BJ (cell line): ENCODE data around the gene PREPL. TPM values are rescaled to one million over a fixed set of nuclear protein-coding genes. Genes with fewer than 3 reads are reported as not detected.

Experiments used
- polyA plus RNA-seq: library from polyadenylated mRNA; depleted of rRNA; stranded (reverse); fragments of >200 nt; gene quantifications from 2 replicates; pipeline ENCODE4 v1.2.3, GENCODE V29; 2011; rRNA removed

PREPL gene
- polyA plus RNA-seq, 1 experiment, result 18.4 TPM

Other genes with a start within 250 kb of the PREPL start
- gene PPM1B, start 192.6 kb downstream of the PREPL start, polyA plus RNA-seq, result 8.2 and 25.7 TPM in 2 replicates
- 0.06 TPM in 1 of 2 replicates, not detected in the other for gene SLC3A1, start 86.0 kb downstream of the PREPL start, polyA plus RNA-seq
- gene CAMKMT, start 453 bp upstream of the PREPL start, polyA plus RNA-seq, result 2.0 and 4.1 TPM in 2 replicates